Measurements from ENCODE around the gene ERAS.

ERAS gene

DNA sequence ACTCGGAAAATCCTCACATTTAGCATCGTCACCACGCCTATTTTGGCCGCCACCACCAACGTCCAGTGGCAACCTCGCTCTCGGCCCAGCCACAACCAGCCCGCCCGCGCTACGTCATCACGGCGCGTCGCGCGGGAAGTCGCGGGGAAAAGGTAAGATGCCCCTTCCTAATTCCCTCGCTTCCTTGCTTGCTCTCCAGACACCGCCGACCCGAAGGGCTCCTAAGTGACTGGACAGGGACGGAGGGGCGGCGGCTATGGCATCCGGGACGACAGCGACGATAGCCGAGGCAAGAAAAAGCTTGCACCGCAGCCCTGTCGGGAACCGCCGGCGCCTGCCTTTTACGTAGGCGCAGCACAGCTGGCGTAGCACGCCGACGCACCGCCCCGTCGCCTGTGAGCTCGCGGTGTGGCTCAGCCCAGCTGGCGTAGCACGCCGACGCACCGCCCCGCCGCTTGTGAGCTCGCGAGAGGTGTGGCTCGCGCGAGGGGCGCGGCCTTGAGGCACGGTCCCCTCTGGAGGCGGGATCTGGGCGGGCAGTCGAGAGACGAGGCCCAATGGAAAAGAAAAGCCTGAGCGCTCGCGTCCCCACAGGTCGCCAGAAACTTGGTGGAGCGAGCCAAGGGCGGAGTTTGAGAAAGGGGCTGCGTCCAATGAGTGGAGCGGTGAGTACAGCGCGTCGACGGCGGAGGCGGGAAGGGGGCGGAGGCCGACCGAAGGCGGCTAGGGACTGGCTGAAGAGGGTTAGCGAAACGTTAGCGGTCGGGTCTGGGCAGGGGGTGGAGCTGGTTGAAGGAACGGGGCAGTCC lies 24.8 kb upstream of the ERAS start, which contains the start of gene HDAC6:
Gene HDAC6, plus strand, starts transcription at position 788 of the 809 bp plus-strand sequence. CDS start 626 bp downstream, outside the sequence.
- ATAC-seq, result peak; percentile 93
- TF ChIP-seq ZNF70 (CRISPR knock-in tag; IDR thresholded peaks at IDR 0.05) (no peak), ZC3H10 (CRISPR knock-in tag; IDR thresholded peaks at IDR 0.05) (no peak), CREB5 (CRISPR knock-in tag; IDR thresholded peaks at IDR 0.05; ENCODE audit: low read depth) (no peak), PPARA (CRISPR knock-in tag; IDR thresholded peaks at IDR 0.05; ENCODE audit: borderline replicate concordance) (no peak), ESRRG (CRISPR knock-in tag; IDR thresholded peaks at IDR 0.05) (no peak), OSR1 (CRISPR knock-in tag; IDR thresholded peaks at IDR 0.05) (no peak), ZNF565 (CRISPR knock-in tag; conservative IDR thresholded peaks at IDR 0.05; ENCODE audit: low read depth) (no peak), CSDC2 (CRISPR knock-in tag; IDR thresholded peaks at IDR 0.05) (no peak), TCF4 (CRISPR knock-in tag; IDR thresholded peaks at IDR 0.05; ENCODE audit: borderline replicate concordance) (no peak), BACH2 (CRISPR knock-in tag; IDR thresholded peaks at IDR 0.05; ENCODE audit: borderline replicate concordance) (no peak)
- TF ChIP-seq, protein P1, sequence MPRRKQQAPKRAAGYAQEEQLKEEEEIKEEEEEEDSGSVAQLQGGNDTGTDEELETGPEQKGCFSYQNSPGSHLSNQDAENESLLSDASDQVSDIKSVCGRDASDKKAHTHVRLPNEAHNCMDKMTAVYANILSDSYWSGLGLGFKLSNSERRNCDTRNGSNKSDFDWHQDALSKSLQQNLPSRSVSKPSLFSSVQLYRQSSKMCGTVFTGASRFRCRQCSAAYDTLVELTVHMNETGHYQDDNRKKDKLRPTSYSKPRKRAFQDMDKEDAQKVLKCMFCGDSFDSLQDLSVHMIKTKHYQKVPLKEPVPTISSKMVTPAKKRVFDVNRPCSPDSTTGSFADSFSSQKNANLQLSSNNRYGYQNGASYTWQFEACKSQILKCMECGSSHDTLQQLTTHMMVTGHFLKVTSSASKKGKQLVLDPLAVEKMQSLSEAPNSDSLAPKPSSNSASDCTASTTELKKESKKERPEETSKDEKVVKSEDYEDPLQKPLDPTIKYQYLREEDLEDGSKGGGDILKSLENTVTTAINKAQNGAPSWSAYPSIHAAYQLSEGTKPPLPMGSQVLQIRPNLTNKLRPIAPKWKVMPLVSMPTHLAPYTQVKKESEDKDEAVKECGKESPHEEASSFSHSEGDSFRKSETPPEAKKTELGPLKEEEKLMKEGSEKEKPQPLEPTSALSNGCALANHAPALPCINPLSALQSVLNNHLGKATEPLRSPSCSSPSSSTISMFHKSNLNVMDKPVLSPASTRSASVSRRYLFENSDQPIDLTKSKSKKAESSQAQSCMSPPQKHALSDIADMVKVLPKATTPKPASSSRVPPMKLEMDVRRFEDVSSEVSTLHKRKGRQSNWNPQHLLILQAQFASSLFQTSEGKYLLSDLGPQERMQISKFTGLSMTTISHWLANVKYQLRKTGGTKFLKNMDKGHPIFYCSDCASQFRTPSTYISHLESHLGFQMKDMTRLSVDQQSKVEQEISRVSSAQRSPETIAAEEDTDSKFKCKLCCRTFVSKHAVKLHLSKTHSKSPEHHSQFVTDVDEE (CRISPR knock-in tag; IDR thresholded peaks at IDR 0.05), result no peak

DNA sequence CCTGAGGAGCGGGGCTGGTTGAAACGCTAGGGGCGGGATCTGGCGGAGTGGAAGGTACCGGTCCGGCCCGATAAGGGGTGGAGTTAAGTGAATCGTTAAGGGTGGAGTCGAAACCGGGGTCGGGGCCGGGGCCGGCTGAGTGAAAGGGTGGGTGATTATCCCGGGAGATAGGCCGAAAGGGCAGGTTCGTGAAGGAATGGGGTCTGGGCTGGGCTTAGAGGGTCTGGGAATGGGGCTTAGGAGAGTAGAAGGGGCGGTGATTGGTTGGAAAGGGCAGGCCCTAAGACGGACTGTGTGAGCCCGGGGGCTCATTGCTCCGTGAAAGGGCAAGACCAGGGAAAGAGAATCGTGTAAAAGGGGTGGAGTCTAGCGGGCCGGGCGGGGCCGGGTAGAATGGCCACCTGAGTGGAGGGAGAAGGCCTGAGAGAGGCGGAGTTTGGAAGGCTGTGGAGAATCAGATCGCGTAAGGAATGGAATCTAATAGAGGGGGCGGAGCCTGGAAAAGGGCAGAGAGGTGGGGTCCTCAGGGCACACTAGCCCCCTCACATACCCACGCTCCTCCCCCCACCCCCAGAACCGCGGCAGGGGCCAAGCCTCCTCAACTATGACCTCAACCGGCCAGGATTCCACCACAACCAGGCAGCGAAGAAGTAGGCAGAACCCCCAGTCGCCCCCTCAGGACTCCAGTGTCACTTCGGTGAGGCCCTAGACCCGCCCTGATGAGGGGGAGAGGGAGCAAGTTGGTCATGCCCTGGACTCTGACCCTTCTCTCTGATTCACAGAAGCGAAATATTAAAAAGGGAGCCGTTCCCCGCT lies 24.0 kb upstream of the ERAS start:
- peak; percentile 81 for ATAC-seq
- TF ChIP-seq ZC3H10 (CRISPR knock-in tag; IDR thresholded peaks at IDR 0.05), result no peak
- TF ChIP-seq CSDC2 (CRISPR knock-in tag; IDR thresholded peaks at IDR 0.05), result no peak
- TF ChIP-seq ZNF70 (CRISPR knock-in tag; IDR thresholded peaks at IDR 0.05), result no peak
- TF ChIP-seq, protein P2, sequence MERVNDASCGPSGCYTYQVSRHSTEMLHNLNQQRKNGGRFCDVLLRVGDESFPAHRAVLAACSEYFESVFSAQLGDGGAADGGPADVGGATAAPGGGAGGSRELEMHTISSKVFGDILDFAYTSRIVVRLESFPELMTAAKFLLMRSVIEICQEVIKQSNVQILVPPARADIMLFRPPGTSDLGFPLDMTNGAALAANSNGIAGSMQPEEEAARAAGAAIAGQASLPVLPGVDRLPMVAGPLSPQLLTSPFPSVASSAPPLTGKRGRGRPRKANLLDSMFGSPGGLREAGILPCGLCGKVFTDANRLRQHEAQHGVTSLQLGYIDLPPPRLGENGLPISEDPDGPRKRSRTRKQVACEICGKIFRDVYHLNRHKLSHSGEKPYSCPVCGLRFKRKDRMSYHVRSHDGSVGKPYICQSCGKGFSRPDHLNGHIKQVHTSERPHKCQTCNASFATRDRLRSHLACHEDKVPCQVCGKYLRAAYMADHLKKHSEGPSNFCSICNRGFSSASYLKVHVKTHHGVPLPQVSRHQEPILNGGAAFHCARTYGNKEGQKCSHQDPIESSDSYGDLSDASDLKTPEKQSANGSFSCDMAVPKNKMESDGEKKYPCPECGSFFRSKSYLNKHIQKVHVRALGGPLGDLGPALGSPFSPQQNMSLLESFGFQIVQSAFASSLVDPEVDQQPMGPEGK (CRISPR knock-in tag; IDR thresholded peaks at IDR 0.05; ENCODE audit: borderline replicate concordance), result no peak
- no peak for TF ChIP-seq TCF4 (CRISPR knock-in tag; IDR thresholded peaks at IDR 0.05; ENCODE audit: borderline replicate concordance)
- TF ChIP-seq ARNTL (CRISPR knock-in tag; IDR thresholded peaks at IDR 0.05; ENCODE audit: borderline replicate concordance, low read depth), result no peak
- TF ChIP-seq ZNF565 (CRISPR knock-in tag; conservative IDR thresholded peaks at IDR 0.05; ENCODE audit: low read depth), result no peak
- no peak for TF ChIP-seq BACH2 (CRISPR knock-in tag; IDR thresholded peaks at IDR 0.05; ENCODE audit: borderline replicate concordance)
- no peak for TF ChIP-seq RARB (CRISPR knock-in tag; IDR thresholded peaks at IDR 0.05)
- TF ChIP-seq ZFP3 (CRISPR knock-in tag; IDR thresholded peaks at IDR 0.05), result no peak

GRCh38 chrX:48802905-48803200 lies 23.5 kb upstream of the ERAS start:
- no peak for ATAC-seq
- TF ChIP-seq ZNF70 (CRISPR knock-in tag; IDR thresholded peaks at IDR 0.05) (no peak), ZC3H10 (CRISPR knock-in tag; IDR thresholded peaks at IDR 0.05) (no peak), ARNTL (CRISPR knock-in tag; IDR thresholded peaks at IDR 0.05; ENCODE audit: borderline replicate concordance, low read depth) (no peak), ESRRG (CRISPR knock-in tag; IDR thresholded peaks at IDR 0.05) (no peak), TCF4 (CRISPR knock-in tag; IDR thresholded peaks at IDR 0.05; ENCODE audit: borderline replicate concordance) (no peak), CSDC2 (CRISPR knock-in tag; IDR thresholded peaks at IDR 0.05) (no peak), GLIS3 (CRISPR knock-in tag; IDR thresholded peaks at IDR 0.05) (no peak), OSR1 (CRISPR knock-in tag; IDR thresholded peaks at IDR 0.05) (no peak), RARB (CRISPR knock-in tag; IDR thresholded peaks at IDR 0.05) (no peak), PPARA (CRISPR knock-in tag; IDR thresholded peaks at IDR 0.05; ENCODE audit: borderline replicate concordance) (no peak), ZFP30 (CRISPR knock-in tag; IDR thresholded peaks at IDR 0.05) (no peak), BACH2 (CRISPR knock-in tag; IDR thresholded peaks at IDR 0.05; ENCODE audit: borderline replicate concordance) (no peak), POU6F1 (CRISPR knock-in tag; IDR thresholded peaks at IDR 0.05; ENCODE audit: borderline replicate concordance, low read depth) (no peak), ZNF8 (CRISPR knock-in tag; IDR thresholded peaks at IDR 0.05) (no peak)
- TF ChIP-seq, protein P3, sequence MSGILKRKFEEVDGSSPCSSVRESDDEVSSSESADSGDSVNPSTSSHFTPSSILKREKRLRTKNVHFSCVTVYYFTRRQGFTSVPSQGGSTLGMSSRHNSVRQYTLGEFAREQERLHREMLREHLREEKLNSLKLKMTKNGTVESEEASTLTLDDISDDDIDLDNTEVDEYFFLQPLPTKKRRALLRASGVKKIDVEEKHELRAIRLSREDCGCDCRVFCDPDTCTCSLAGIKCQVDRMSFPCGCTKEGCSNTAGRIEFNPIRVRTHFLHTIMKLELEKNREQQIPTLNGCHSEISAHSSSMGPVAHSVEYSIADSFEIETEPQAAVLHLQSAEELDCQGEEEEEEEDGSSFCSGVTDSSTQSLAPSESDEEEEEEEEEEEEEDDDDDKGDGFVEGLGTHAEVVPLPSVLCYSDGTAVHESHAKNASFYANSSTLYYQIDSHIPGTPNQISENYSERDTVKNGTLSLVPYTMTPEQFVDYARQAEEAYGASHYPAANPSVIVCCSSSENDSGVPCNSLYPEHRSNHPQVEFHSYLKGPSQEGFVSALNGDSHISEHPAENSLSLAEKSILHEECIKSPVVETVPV (CRISPR knock-in tag; IDR thresholded peaks at IDR 0.05), result no peak
